COLO668 (cell line): Measurements from ENCODE around the gene OR4A5.
"Not testable (repeated sequence)": the region's sequence is repeated elsewhere in the genome, so short reads cannot be mapped to it uniquely, and the experiment has no call there.

Source experiments
- DNase-seq: peaks from one replicate; lab custom pipeline; 2025; ENCODE audit not compliant: unreplicated experiment; lab: John Stamatoyannopoulos, UW

Gene OR4A5

GRCh38 chr11:54706532-54706931, at the start of gene OR4A5:
TSS of gene OR4A5 (plus strand) at chr11:54706832. CDS start at chr11:54706885, 53 bp downstream.
- not testable (repeated sequence) for DNase-seq

DNA sequence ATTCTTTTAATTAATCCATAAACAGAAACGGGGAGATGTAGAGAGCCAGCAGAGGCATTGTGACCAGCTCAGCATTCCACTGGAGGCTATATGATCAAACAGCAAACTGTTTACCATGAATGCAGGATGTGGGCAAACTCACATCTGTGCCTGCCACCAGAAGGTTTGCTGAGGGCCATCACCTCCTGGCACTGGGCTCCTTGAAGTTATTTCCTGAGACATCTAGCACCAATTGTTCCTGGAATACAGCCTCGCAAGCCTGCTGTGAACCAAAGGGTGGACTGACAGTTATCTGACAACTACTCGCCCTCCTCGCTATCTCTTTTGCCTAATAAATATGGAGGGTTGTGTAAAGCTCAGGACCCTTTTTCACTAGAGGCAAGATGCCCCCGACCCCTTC, 13.5 kb downstream of the OR4A5 start:
- not testable (repeated sequence) for DNase-seq
